Calu3 (cell line): ENCODE data around the gene AHI1. TPM values are rescaled to one million over a fixed set of nuclear protein-coding genes. Genes with fewer than 3 reads are reported as not detected.

ENCODE experiments used
- BruUV-seq: library from RNA; stranded (reverse); fragments of 400-500 nt; replicated peaks from 2 replicates; lab custom pipeline; 2021; lab: Mats Ljungman, UMichigan
- CTCF ChIA-PET: fragments of 300-600 bp; sonication (Branson Sonifier 250); formaldehyde crosslinking; loops from one replicate; lab custom pipeline; 2022; ENCODE audit warnings: antibody characterized with exemption; lab: Charles Lee
- DNase-seq: peaks from one replicate; pipeline ENCODE4 v3.0.0; 2022
- H3K27ac Mint-ChIP-seq: one replicate; pipeline ENCODE4 v1.8.0; 2022; ENCODE audit warnings: mixed read lengths; ENCODE audit not compliant: unreplicated experiment
- H3K27me3 Mint-ChIP-seq: one replicate; pipeline ENCODE4 v1.8.0; 2022; ENCODE audit warnings: mixed read lengths; ENCODE audit not compliant: unreplicated experiment
- H3K36me3 Mint-ChIP-seq: one replicate; pipeline ENCODE4 v1.8.0; 2022; ENCODE audit warnings: mild to moderate bottlenecking, moderate library complexity, mixed read lengths; ENCODE audit not compliant: insufficient read depth, unreplicated experiment
- H3K4me1 Mint-ChIP-seq: one replicate; pipeline ENCODE4 v1.8.0; 2022; ENCODE audit warnings: mild to moderate bottlenecking, low read depth, mixed read lengths; ENCODE audit not compliant: unreplicated experiment
- H3K4me3 Mint-ChIP-seq: one replicate; pipeline ENCODE4 v1.8.0; 2022; ENCODE audit warnings: mild to moderate bottlenecking, low read depth, moderate library complexity, mixed read lengths; ENCODE audit not compliant: unreplicated experiment
- H3K9me3 Mint-ChIP-seq: one replicate; pipeline ENCODE4 v1.8.0; 2022; ENCODE audit warnings: low read depth, mixed read lengths; ENCODE audit not compliant: unreplicated experiment
- intact Hi-C: fragments of 100-400 bp; cut with micrococcal nuclease; formaldehyde crosslinking; loops from one replicate; pipeline ENCODE4 v1.10.0; 2022; ENCODE audit not compliant: unreplicated experiment
- total RNA-seq: library from RNA; stranded (reverse); gene quantifications from 2 replicates; pipeline ENCODE4 v1.2.3, GENCODE V29; 2022
- TF ChIP-seq, protein P1 (sequence below): fragments of 200-600 bp; IDR thresholded peaks from one replicate; pipeline ENCODE4 v1.8.0; 2022; ENCODE audit warnings: antibody characterized with exemption; ENCODE audit not compliant: unreplicated experiment

AHI1 gene
- total RNA-seq, 1 experiment from 2014 or later: 18.0 TPM

DNA sequence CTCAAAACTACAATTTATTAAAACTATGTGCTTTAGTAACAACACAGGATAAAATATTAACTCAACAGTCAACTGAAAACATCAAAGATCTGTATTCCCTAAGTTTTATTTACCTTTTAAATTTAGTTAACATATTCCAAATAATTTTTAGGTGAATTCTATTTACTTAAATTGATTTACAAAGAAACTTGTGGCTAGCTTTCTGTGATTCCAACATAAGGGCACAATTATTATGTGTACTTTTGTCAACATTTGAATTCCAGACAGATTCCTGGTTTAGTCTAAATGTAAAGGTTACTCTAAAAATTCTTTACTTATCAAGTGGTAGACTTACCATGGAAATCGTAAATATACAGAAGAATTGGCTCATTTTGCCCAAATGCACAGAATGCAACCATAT lies 70.7 kb downstream of the AHI1 start:
- DNase-seq: no peak
- Mint-ChIP-seq H3K27me3 (no peaks in the 10 kb centered on the region), H3K27ac (no peak overlapping the region), H3K9me3 (no peaks in the 10 kb centered on the region), H3K4me1 (no peaks in the 10 kb centered on the region), H3K4me3 (no peak overlapping the region), H3K36me3 (no peaks in the 10 kb centered on the region)
- CTCF ChIA-PET: no interaction called here
- TF ChIP-seq, protein P1, sequence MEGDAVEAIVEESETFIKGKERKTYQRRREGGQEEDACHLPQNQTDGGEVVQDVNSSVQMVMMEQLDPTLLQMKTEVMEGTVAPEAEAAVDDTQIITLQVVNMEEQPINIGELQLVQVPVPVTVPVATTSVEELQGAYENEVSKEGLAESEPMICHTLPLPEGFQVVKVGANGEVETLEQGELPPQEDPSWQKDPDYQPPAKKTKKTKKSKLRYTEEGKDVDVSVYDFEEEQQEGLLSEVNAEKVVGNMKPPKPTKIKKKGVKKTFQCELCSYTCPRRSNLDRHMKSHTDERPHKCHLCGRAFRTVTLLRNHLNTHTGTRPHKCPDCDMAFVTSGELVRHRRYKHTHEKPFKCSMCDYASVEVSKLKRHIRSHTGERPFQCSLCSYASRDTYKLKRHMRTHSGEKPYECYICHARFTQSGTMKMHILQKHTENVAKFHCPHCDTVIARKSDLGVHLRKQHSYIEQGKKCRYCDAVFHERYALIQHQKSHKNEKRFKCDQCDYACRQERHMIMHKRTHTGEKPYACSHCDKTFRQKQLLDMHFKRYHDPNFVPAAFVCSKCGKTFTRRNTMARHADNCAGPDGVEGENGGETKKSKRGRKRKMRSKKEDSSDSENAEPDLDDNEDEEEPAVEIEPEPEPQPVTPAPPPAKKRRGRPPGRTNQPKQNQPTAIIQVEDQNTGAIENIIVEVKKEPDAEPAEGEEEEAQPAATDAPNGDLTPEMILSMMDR: no peak
- intact Hi-C loops: no loop called here
- no TSS peak for BruUV-seq

DNA sequence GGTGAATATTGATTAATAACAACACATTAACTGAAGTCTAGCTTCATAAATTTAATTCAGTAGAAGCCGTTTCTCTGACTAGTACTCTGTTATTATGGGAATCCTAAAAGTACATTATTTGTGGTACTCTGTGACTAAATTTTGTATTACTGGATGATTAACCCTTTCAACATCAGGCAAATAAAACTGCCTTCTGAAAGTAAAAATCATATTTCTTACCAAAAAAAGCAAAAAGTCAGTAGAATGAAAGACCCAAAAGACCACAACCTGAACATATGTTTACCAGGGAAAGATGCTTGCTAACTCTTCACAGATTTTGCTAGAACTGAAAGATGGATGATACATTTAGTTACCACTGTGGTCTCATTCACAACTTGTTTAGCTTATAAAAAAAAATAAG lies 73.2 kb downstream of the AHI1 start:
- TF ChIP-seq, protein P1: no peak
- Mint-ChIP-seq H3K9me3 (no peaks in the 10 kb centered on the region), H3K4me1 (no peaks in the 10 kb centered on the region), H3K27ac (no peak overlapping the region), H3K27me3 (no peaks in the 10 kb centered on the region), H3K36me3 (no peaks in the 10 kb centered on the region), H3K4me3 (no peak overlapping the region)
- CTCF ChIA-PET: interaction anchor here (0.6 kb wide), 1 partner anchor 349 kb away, joined by 3 read pairs; no protein-coding TSS in a partner anchor
- no peak for DNase-seq
- BruUV-seq: no TSS peak
- intact Hi-C loops: no loop called here

DNA sequence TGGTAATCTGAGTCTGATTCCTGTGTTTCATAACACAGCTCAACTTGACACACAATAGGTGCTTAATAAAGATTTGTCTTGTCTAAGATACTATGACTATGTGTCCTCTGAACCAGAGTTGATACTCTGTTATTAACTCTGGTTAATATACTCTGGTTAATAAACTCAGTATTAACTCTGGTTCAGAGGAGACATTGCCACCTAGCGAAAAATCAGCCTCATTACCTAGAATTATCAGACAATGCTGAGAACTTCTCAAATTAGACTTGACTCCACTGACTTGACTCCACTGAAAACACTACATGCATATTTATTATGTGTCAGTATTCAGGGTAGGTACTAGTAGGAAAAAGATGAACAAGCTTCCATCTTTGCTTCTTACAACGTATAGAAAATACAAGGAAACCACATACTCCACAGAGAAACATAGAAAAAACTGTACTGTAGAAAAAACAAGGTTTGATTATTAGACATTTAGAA lies 73.9 kb downstream of the AHI1 start:
- Mint-ChIP-seq H3K36me3 (no peaks in the 10 kb centered on the region), H3K9me3 (no peaks in the 10 kb centered on the region), H3K4me1 (no peaks in the 10 kb centered on the region), H3K27me3 (no peaks in the 10 kb centered on the region), H3K27ac (no peak overlapping the region), H3K4me3 (no peak overlapping the region)
- intact Hi-C loops: loop anchor here (1.0 kb wide), 1 partner anchor 278 kb away; no protein-coding TSS in a partner anchor
- no TSS peak for BruUV-seq
- peak; percentile 2 for DNase-seq
- TF ChIP-seq, protein P1: peak; percentile 27
- CTCF ChIA-PET: no interaction called here

DNA sequence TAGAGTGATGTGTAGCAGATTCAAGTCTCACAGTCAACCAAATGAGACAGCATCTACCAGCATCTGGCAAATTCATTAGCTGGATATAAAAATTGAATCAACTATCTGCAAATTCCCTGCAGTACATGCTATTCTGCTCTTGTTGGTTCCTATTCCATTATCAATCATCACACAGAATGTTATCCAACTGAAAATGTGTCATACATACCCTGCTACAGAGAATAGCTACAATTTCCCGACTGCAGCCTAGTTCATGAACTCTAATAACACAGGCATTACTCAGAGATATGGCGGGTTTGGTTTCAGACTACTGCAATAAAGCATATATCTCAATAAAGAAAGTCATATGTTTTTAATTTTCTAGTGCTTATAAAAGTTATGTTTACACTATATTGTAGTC lies 78.4 kb downstream of the AHI1 start:
- Mint-ChIP-seq H3K36me3 (no peaks in the 10 kb centered on the region), H3K27me3 (no peaks in the 10 kb centered on the region), H3K4me3 (no peak overlapping the region), H3K4me1 (no peaks in the 10 kb centered on the region), H3K9me3 (no peaks in the 10 kb centered on the region), H3K27ac (no peak overlapping the region)
- no peak for DNase-seq
- no TSS peak for BruUV-seq
- CTCF ChIA-PET: interaction anchor here (0.6 kb wide), 2 partner anchors 235 to 903 kb away, joined by 3 to 5 read pairs; no protein-coding TSS in a partner anchor
- intact Hi-C loops: no loop called here
- TF ChIP-seq, protein P1: no peak
